Superior temporal gyrus (tissue), 1 donor: ENCODE results near the gene ENKD1.

Experiments
- DNase-seq: peaks from one replicate; pipeline ENCODE4 v3.0.0-alpha.2; 2016; ENCODE audit errors: extremely low spot score

The ENKD1 gene

DNA sequence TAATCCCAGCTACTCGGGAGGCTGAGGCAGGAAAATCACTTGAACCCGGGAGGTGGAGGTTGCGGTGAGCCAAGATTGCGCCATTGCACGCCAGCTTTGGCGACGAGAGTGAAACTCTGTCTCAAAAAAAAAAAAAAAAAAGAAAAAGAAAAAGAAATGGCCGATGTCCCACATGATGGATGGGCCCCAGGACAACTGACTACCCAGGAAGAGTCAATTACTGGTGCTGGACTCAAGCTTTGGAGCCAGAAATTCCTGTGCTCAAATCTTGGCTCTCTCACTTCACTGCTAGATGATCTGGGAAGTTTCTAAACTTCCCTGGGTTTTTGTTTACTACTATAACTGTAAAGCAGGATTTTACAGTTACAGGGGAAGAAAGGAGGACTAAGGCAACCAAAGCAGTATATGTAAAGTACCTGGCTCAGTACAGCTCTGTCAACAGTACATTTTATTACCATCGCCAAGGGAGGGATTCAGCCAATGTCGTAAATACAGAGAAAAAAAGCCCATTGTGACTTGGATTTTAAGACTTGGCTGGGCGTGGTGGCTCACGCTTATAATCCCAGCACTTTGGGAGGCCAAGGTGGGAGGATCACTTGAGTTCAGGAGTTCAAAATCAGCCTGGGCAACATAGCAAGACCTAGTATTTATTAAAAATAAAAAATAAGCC is 11.9 kb upstream of the ENKD1 start:
- no peak for DNase-seq

DNA sequence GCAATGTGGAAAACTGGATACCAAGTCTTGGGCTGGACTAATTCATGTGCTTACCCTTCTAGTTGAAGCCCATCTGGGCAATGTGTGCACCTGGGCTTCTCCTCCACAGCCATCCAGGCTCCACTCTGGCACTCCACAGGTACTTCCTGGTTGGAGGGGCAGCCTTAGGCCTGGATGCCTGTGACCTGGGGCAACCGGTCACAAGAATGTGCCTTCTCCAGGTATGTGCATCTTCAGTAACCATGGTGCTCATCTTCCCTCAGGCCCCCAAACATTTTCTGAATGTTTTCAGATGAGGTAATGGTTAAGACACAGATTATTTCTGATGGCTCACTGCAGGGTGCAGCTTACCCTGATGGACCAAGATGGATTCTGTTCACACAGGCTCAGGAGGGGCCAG is 11.2 kb upstream of the ENKD1 start:
- DNase-seq: no peak

DNA sequence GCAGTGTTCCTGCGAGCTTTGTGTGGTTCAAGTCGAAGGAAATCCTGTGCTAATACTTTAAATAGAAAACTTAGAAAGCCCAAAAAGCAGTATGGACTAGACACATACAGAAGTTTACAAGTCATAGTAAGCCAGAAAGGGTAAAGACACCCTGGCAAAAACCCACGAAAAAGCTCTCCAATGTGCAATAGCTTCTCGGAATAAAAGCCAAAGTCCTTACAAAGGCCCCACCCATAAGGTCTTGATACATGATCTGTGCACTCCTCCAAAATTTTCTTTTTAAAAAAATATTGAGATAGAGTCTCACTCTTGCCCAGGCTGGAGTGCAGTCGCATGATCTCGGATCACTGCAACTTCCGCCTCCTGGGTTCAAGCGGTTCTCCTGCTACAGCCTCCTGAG is 10.4 kb upstream of the ENKD1 start:
- no peak for DNase-seq

DNA sequence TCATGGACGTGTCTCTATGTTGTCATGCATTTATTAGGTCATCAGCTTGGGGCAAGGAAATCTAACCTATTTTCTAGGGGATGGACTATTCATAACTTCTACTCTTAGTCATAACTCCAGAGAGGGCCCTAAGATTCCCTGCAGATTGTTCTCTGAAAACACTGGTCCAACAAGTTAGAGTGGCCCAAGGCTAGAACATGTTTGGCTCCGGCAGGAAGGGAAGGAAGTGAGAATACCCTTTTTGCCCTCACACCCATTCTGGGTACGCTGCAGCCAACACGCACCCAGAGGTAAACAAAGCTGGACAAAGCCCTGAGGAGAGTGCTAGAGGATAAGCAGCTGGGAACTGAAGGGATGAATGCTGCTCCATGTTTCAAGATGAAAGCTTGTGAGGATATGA is 10.0 kb upstream of the ENKD1 start:
- DNase-seq: no peak

DNA sequence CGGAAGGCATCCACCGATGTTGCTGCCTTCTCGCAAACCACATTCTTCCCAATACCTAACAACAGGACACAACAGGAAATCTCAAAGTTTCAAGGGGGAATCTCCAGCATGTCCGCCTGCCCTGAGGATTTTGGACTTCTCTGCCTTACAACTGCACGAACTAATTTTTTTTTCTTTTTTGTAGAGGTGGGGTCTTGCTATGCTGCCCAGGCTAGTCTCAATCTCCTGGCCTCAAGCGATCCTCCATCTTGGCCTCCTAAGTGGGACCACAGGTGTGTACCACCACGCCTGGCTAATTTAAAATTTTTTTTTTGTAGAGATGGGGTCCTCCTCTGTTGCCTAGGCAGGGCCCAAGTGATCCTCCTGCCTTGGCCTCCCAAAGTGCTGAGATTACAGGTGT is 9.4 kb upstream of the ENKD1 start:
- no peak for DNase-seq

DNA sequence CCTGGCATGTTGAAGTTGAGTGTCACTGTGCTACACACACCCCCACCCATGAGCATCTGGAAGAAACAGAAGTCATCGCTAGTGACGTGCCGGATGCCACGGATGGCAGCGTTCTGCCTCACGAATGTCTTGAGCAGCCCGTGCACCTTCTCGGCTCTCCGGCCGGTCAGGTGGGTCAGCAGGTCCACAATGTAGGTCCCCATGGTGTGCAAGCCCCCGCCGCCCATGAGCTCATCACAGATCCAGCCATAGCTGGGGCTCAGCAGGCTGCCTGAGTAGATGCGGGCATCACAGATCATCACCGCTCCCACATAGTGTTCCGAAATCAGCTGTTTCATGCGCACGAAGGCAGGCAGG is 9.0 kb upstream of the ENKD1 start:
- no peak for DNase-seq

DNA sequence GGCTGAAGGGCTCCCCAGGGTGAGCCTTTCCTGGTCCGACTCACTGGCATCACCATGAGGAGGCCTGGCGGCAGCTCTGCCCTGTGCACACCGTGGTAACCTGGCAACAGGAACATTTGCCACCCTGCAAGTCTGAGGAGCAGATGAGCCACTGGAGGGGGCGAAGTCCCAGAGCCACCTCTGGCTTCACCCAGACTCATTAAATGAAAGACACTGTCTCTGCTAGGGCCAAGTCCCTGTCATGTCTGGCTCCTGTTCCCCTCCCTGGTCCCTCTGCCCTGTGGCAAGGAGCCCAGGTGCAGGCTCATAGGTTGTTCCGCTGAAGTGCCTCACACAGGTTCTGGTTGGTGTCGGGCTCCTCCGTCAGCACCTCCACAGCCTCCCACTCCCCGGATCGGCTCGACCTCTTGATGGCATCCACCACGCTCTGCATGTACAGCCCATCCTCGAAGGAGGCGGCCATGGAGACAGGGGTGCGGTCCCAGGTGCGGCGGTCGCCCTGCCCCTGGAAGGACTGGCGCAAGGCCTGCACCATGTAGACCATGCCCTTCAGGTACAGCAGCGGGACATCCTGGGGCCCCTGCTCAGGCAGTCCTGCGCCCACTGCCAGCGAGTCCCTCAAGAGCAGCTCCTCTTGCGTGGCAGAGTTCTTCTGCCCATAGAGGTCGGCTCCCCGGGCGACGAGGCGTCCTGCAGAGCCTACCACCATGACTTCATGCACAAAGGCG is 8.5 kb upstream of the ENKD1 start:
- DNase-seq: no peak

DNA sequence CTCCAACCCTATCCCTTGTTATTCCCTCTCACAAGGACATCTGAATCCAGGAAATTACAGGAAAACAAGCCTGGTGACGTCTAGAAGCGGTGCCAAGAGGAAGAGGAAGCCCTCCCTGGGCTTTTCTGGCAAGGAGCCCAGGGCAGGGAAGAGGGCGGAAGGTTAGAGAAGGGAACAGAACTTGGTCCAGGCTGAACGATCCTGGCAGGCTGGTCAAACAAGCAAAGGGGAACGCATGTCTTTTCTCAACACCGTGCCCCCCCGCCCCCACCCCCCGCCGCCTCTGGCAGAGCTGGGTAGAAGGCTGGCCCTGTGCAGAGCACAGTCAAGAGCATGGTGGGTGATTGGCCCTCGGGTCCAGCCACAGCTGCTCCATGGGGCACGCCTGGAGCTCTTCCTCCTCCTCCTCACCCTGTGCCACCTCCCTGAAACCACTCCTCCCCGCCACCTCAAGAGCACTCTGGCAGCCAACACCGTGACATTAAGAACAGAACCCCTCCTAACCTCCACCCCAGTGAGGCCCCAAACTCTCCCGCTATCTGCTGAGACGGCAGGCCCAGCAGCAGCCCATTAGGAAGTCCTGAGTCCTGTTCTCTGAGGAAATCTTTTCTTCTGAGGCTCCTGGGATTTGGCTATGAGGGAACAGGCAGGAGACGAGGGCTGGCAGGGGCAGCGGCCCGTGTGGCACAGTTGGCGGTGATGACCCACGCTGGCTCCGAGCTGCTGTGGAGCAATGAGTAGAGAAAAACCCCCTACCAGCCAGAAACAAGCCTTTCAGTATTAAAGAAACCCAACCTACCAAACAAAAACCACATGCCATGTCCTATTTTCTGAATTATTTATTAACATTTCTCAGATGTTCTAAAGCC is 7.4 kb upstream of the ENKD1 start:
- DNase-seq: no peak

DNA sequence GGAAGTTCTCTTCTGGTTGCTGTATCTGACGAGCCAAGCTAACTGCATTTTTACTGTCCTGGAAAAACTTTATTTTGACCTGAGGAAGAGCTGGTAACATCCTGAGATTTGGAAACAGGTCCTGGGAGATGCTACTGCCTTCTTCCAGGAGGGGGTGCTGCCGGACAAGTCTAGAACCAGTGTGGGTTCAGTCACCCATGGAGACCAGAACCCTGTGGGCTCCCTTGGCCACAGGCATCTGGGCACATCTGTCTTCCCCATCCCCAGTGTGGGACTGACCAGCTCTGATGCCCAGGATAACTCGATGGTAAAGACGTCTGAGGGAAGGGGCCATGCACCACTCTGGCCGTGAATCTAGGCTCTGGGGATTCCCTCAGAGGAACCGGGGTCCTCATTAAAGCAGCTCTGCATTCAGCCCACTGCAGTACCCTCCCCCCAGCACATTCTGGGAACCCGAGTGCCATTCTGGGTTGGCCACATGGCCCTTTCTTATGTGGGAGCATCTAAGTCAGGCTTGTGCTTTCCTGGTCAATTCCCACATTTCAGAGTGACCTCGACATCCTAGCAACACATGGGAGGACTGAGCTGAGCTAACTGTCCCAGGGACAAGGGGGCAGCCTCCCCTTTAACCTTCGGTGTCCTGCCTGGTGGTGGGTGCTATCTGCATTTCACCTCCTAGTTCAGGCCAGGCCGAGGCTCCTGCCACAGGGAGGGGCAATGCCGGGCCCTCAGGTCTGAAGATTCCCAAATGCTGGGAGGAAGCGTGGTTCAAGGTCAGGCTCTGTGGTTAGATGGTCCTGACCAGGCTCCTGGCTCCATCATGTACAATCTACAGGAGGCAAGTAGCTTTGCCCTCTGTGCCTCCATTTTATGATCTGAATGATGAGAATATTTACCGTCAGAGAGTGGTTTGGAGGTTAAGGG is 6.5 kb upstream of the ENKD1 start:
- peak; percentile 77 for DNase-seq

DNA sequence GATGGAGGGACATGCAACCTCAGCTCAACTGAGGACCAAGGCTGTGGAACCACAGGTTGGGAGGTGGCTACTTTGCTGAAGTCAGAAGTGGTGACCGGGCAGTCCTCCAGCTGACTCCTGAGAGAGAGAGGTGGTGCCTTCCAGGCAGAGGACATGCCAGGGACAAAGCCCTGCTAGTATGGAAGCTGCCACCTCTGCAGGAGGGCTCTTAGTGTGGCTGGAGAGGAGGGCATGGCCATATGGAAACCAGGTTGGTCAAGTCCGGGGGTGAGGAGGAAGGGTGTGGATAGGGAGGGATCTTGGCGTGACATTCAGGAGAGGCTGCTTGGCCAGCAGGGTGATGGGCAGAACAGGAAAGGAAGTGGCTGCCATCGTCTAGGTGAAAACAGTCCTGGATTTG is 5.8 kb upstream of the ENKD1 start:
- DNase-seq: no peak

DNA sequence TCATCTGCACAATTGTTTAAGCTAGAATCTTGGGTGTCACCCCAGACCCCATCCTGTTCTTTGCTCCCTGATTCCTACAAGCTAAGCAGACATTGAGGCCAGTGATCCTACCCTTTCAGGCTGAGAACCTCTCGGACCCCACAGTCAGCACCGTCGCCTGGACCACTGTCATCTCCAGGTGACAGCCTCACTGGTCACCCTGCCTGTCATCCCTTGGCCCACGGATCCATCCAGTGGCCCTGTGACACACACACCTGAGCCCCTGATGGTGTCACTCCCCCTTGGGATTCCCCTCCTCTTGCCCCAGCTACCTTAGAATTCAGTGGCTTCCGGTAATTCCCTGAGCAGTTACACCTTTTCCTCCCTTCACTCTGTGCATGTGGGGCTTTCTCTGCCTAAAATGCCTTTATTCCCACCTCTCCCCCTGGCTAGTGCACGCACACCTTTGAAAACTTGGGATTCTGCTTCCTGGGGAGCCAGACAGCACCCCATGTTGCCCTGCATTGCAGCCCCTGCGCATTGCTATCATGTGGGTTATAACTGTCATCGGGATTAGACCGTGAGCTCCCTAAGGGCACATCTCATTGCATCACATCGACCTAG is 3.0 kb upstream of the ENKD1 start:
- no peak for DNase-seq

DNA sequence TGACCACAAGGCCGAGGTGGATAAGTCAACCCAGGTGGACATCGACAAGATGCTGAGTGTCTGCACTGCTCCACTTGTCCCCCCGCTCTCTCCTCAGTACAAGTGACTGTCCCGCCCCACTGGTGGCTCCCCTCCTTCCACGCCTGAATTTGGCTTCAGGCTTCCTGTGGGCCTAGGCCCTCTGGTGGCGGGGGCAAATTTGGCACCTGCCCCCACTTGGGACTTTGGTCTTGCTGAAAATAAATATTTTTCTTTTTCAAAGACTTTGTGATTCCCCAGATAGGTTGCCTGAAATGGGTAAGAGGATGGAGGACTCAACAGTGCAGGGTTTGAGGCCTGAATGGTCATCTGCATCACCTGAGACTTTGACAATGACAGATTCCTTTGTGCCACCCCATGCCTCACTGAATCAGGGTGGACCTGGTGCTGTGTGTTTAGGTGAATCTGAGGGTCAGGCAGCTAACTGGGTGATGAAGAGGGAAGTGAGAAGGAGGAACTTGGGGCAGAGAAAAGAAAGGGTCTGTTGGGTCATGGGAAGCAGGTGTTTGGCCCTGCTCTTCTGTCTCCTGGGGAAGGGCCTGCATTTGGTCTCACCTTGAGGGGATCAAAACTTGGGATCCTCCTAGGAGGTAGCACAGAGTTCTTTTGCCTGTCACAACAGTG is 2.1 kb upstream of the ENKD1 start:
- no peak for DNase-seq

DNA sequence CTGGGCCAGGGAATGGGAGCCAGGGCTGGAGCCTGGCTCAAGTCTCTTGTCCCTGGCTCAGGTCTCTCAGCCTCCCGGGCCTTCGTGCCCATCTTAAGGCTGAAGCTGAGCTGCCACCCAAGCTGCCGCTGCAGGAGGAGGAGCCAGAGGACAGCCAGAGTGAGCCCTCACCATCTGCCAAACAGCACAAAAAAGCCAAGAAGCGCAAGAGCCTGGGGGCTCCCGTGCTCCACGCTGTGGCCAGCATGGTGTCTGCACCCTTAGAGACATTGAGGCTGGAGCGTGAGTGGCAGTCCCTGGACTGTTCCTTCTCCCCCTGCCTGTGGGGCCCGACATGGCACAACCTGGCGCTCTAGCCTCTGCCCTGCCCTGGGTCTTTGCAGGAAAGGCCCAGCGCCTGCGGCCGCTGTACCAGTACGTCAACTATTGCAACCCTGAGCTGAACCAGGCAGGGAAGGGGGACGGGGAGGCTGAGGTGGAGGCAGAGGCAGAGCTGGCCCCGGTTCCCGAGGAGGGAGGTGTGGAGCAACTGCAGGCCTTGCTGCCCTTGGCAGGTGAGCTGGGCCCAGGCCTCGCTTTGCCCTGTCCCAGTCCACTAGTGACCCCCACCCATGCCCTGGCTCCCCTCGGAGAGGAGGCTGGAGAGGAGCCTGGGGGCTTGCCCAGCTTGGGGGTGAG is 1.4 kb upstream of the ENKD1 start:
- DNase-seq: peak; percentile 88

DNA sequence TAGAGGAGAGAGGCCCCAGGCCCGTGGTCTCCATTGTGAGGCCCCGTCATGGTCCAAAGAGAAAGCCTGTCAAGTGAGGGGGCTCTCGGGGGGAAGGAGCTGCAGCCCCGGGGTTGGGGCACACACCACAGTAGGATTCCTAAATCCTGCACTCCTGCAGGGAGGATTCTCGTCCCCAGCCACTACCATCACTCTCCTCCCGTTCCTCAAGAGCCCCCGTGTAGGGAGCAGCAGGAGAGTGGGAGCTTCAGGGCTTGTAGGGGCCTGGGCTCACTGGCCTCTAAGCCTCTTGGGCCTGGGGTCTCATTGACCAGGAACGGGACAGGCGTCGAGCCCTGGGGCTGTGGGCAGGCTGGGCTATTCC is 885 bp upstream of the ENKD1 start:
- no peak for DNase-seq

DNA sequence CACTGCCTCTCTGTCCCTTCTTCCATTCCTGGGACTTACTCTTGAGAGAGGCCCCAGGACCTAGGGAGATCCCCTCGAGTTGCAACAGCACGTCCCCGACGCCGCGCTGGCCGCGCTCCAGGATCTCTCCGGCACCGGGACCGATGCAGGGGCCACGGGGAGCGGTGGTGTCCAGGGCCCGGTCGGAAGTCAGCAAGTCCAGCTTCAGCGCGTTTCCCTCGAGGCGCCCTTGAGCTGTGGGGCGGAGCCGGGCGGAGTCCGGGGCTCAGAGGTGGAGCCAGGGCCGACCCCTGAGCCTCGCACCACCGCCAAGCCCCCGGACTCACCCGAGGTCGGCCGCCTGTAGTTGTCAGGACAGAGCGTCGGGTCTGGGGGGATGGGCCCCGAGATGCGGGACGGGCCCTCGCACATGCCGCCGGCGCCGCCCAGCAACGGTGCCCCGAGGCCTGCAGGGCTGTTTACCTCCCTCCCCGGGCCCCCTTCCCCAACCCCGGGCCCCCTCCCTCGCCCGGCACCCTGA is 458 bp downstream of the ENKD1 start:
- no peak for DNase-seq

DNA sequence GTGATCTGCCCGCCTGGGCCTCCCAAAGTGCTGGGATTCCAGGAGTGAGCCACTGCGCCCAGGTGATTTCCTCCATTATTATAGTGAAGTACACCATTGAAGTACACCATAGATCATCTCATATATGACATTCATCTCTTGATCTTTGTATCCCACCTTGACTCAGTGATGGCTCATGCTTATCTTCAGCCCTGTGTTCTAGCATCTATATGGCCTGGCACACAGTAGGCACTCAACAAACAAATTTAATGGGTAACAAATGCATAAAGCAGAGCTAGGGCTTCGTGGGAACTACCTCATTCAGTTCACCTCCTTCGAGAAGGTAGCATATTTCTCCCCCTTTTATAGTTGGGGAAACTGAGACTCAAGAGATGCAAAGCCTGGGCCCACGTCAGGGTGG is 952 bp downstream of the ENKD1 start:
- no peak for DNase-seq

DNA sequence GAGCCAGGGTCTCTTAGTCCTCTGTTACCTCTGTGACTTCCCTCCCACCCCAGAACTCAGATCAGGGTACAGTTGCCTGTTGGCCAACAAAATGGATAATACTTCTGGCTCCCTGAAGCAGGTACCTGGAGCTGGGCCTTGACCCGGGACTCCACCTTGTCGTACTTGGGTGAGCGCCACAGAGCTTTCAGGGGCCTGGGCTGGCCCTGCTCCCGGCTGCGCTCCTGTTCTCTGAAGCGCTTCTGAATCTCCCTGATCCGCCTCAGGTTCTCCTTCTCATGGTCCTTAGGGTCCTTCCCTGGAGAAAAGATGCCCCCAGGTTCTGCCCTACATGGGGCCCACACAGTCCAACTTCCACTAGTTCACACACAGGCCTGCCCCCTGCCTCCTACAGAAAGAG is 1.7 kb downstream of the ENKD1 start:
- DNase-seq: no peak

DNA sequence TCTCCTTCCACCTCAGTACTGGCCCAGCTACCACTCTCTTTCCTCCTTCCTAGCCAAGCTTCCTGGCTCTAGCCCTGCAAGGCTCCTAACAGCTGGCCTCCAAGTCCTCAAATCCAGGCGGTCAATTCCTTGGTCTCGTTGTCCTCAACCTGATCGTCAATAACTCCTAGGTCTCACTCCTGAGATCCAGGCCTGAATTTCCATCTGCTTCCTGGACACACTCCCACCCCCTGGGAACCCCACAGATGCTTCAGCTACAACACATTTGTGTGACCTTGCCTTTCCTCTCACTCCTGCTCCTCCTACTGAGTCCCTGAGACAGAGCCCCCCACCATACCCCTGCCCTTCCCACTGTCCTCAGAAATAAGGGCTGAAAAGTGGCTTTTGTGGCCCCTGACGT is 2.3 kb downstream of the ENKD1 start:
- no peak for DNase-seq

DNA sequence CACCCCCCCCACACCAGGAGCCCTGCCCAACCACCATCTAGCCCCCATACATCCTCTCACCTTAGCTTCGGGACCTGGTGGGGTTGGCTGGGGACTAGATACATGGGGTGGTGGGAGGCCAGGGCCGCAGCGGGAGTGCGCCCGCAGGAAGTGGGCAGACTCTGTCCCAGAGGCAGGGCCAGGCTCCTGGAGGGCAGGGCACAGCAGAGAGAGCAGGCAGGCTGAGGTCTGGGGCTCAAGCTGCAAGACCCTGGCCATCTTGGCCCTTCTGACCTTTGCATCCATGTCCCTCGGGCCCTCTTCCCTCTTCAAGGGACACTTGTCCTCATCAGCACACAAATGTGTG is 2.7 kb downstream of the ENKD1 start:
- DNase-seq: no peak

DNA sequence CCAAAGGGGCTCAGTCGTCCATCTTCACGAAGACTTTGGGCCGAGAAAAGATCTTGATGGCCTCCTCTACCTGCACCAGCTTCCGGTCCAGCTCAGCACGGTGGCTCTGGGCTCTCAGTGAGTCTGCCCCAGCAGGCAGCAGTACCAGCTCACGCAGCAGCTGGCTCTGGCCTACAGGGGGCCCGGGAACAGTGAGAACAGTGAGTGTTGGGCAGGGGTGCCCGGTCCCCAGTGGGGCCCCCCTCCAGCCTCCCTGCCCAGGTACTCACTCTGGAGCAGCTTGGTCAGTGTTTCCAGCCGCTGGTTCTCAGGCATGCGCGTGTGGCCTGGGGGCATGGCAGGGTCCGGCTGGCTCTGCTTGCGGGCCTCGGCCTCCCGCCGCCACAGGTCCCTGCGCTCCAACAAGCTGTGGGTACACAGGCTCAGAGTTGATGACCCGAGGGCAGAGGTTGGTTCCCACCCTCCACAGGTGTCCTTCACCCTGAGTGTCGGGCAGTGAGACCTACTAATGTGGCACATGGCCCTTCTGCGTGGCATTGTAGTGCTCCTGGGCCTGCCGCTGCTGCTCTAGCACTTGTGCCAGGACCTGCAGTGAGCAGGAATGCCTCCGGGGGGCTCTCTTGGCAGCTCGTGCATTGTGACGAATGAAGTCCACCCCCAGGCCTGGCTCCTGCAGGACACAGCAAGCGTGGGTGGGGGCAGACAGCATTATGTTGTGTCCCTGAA is 3.2 kb downstream of the ENKD1 start:
- no peak for DNase-seq
